Putamen (tissue), 1 donor: ENCODE measurements around the gene USP4.
A peak's percentile ranks its signal among the peaks of the same experiment; 100 is the strongest.
"Not testable (repeated sequence)": the region's sequence is repeated elsewhere in the genome, so short reads cannot be mapped to it uniquely, and the experiment has no call there.

ENCODE experiments used
- DNase-seq: peaks from one replicate; pipeline ENCODE4 v3.0.0-alpha.2; 2016; ENCODE audit warnings: low spot score

The USP4 gene

GRCh38 chr3:49253512-49253911 lies 86.3 kb downstream of the USP4 start:
- no peak for DNase-seq

- no peak for DNase-seq
These were observed 91.0 kb downstream of the USP4 start for GRCh38 chr3:49248840-49249227.

- DNase-seq, result no peak
These were observed 95.2 kb downstream of the USP4 start for GRCh38 chr3:49244581-49245205.

- not testable (repeated sequence) for DNase-seq
These were observed 99.8 kb downstream of the USP4 start for GRCh38 chr3:49240091-49240490.

- peak; percentile 26 for DNase-seq
These were observed 101.4 kb downstream of the USP4 start for GRCh38 chr3:49238274-49239127.

- DNase-seq, result no peak
These were observed 102.5 kb downstream of the USP4 start for GRCh38 chr3:49237344-49237743.

- DNase-seq, result no peak
These were observed 103.6 kb downstream of the USP4 start for GRCh38 chr3:49236226-49236625.

GRCh38 chr3:49228817-49229216 lies 111.0 kb downstream of the USP4 start:
- not testable (repeated sequence) for DNase-seq
